ENCODE measurements around the gene KIR2DL4. TPM values are rescaled to one million over a fixed set of nuclear protein-coding genes. Genes with fewer than 3 reads are reported as not detected.
"Not testable (repeated sequence)": the region's sequence is repeated elsewhere in the genome, so short reads cannot be mapped to it uniquely, and the experiment has no call there.

KIR2DL4 gene
- total RNA-seq, 1 donor from 2014 or later: not detected

DNA sequence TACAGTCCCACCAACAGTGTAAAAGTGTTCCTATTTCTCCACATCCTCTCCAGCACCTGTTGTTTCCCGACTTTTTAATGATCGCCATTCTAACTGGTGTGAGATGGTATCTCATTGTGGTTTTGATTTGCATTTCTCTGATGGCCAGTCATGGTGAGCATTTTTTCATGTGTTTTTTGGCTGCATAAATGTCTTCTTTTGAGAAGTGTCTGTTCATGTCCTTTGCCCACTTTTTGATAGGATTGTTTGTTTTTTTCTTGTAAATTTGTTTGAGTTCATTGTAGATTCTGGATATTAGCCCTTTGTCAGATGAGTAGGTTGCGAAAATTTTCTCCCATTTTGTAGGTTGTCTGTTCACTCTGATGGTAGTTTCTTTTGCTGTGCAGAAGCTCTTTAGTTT, 60.0 kb downstream of the KIR2DL4 start:
- not testable (repeated sequence) for H3K4me3 ChIP-seq (ENCODE audit: insufficient read depth, low read depth, low read length); H3K4me1 ChIP-seq (ENCODE audit: insufficient read depth, low read length); H4K20me1 ChIP-seq (ENCODE audit: insufficient read depth, low read length); H3K79me2 ChIP-seq (ENCODE audit: insufficient read depth, low read length); H3K36me3 Mint-ChIP-seq (ENCODE audit: low read depth, unreplicated experiment); H3K27me3 Mint-ChIP-seq (ENCODE audit: low read depth, unreplicated experiment); H2AFZ ChIP-seq (ENCODE audit: low read depth, low read length); H3K4me1 Mint-ChIP-seq (ENCODE audit: low read depth, unreplicated experiment); DNase-seq (ENCODE audit: low read depth); H3K9ac ChIP-seq (ENCODE audit: low read length); H3K27me3 ChIP-seq (ENCODE audit: insufficient read depth, low read length); H3K27ac ChIP-seq (ENCODE audit: low read depth, low read length); H3K4me2 ChIP-seq (ENCODE audit: low read length); H3K9me3 ChIP-seq (ENCODE audit: insufficient read depth, low read depth, low read length); H3K27ac Mint-ChIP-seq (ENCODE audit: unreplicated experiment); FAIRE-seq; H3K4me3 Mint-ChIP-seq (ENCODE audit: unreplicated experiment); H3K36me3 ChIP-seq (ENCODE audit: insufficient read depth, low read length)
- peaks cover 20% of the 10 kb centered on the region for H3K9me3 Mint-ChIP-seq (ENCODE audit: unreplicated experiment)

Other genes with a start within 250 kb of the KIR2DL4 start
- not detected in 2 replicates for gene LILRA2, start 229.8 kb upstream of the KIR2DL4 start, total RNA-seq
- gene LILRA1, start 210.0 kb upstream of the KIR2DL4 start, total RNA-seq: not detected in 2 replicates
- gene LILRB1, start 173.1 kb upstream of the KIR2DL4 start, total RNA-seq: not detected in 2 replicates
- not detected in 2 replicates for gene LILRB4, start 140.6 kb upstream of the KIR2DL4 start, total RNA-seq
- gene KIR3DL3, start 79.2 kb upstream of the KIR2DL4 start, total RNA-seq: not detected in 2 replicates
- gene KIR2DL3, start 65.1 kb upstream of the KIR2DL4 start, total RNA-seq: not detected in 2 replicates
- not detected in 2 replicates for gene KIR2DL1, start 33.8 kb upstream of the KIR2DL4 start, total RNA-seq
- gene KIR3DL1, start 12.9 kb downstream of the KIR2DL4 start, total RNA-seq: not detected in 2 replicates
- not detected in 2 replicates for gene KIR2DS4, start 29.1 kb downstream of the KIR2DL4 start, total RNA-seq
- not detected in 2 replicates for gene KIR3DL2, start 46.8 kb downstream of the KIR2DL4 start, total RNA-seq
- gene FCAR, start 70.6 kb downstream of the KIR2DL4 start, total RNA-seq: not detected in 2 replicates
- gene NCR1, start 102.5 kb downstream of the KIR2DL4 start, total RNA-seq: not detected in 2 replicates
- gene NLRP7, start 143.9 kb downstream of the KIR2DL4 start, total RNA-seq: not detected in 2 replicates
- gene NLRP2, start 162.8 kb downstream of the KIR2DL4 start, total RNA-seq: 0.27 TPM in 1 of 2 replicates, not detected in the other
- 0.36 and 0.48 TPM in 2 replicates for gene GP6, start 234.7 kb downstream of the KIR2DL4 start, total RNA-seq